Stimulated activated CD8-positive, alpha-beta memory T cell treated with anti-CD3 and anti-CD28 coated beads, Interleukin-12 subunit alpha, Interleukin-12 subunit beta, amount 100 ng/mL, for 1 hour (primary cell): ENCODE measurements around the gene LRRC45.
A peak's percentile ranks its signal among the peaks of the same experiment; 100 is the strongest.

Experiments used
- DNase-seq: peaks from one replicate; pipeline ENCODE4 v3.0.0-alpha.2; 2020; ENCODE audit warnings: low read depth

LRRC45 gene

GRCh38 chr17:82050761-82051641 is 27.9 kb downstream of the LRRC45 start:
- DNase-seq = no peak

GRCh38 chr17:82051776-82052637 is 28.9 kb downstream of the LRRC45 start, which contains the start of the genes GPS1 and RFNG:
Gene GPS1, plus strand, starts transcription at chr17:82051898. Its CDS starts 34 bp downstream, at chr17:82051932.
Gene RFNG, minus strand, starts transcription at chr17:82051811. Its CDS starts 45 bp downstream, at chr17:82051766.
- DNase-seq = peak; percentile 65

GRCh38 chr17:82052638-82053059 is 29.5 kb downstream of the LRRC45 start:
- no peak for DNase-seq

GRCh38 chr17:82053130-82053529 is 30.0 kb downstream of the LRRC45 start:
- no peak for DNase-seq

- DNase-seq = no peak
Observed at GRCh38 chr17:82053556-82054263, 30.6 kb downstream of the LRRC45 start.

GRCh38 chr17:82054351-82055022 is 31.4 kb downstream of the LRRC45 start:
- no peak for DNase-seq

- no peak for DNase-seq
Observed at GRCh38 chr17:82055023-82055964, 32.2 kb downstream of the LRRC45 start.

GRCh38 chr17:82055965-82056728 is 33.0 kb downstream of the LRRC45 start:
- no peak for DNase-seq

- DNase-seq = no peak
Observed at GRCh38 chr17:82056729-82057621, 33.9 kb downstream of the LRRC45 start.

GRCh38 chr17:82058230-82058854 is 35.2 kb downstream of the LRRC45 start:
- no peak for DNase-seq

- DNase-seq = no peak
Observed at GRCh38 chr17:82058855-82059249, 35.7 kb downstream of the LRRC45 start.

- no peak for DNase-seq
Observed at GRCh38 chr17:82059272-82060000, 36.3 kb downstream of the LRRC45 start.

- DNase-seq = no peak
Observed at GRCh38 chr17:82060001-82060380, 36.9 kb downstream of the LRRC45 start.

- DNase-seq = no peak
Observed at GRCh38 chr17:82060614-82061013, 37.5 kb downstream of the LRRC45 start.

GRCh38 chr17:82061047-82061925 is 38.2 kb downstream of the LRRC45 start:
- no peak for DNase-seq
